A549 (cell line): ENCODE measurements around the gene KCNA10. TPM values are rescaled to one million over a fixed set of nuclear protein-coding genes. Genes with fewer than 3 reads are reported as not detected.

Experiments used
- ATAC-seq, 2 experiments: fragments of 200-7000 bp in 1 of 2; fragments of >200 bp in 1 of 2; cut with Nextera tagmentation in 1 of 2; cut with Tn5 transposase in 1 of 2; 3 replicates each; pipeline versions ENCODE4 v1.8.0 to v1.9.1; 2018 to 2020; ENCODE audit warnings: mild to moderate bottlenecking in 1 of 2, moderate library complexity in 1 of 2
- CTCF ChIA-PET: fragments of 300-600 bp; sonication (Branson Sonifier 250); formaldehyde crosslinking; extraction: SDS; loops from one replicate; lab custom pipeline; 2021; ENCODE audit warnings: antibody characterized with exemption, inconsistent platforms; lab: Yijun Ruan, JAX
- POLR2A ChIA-PET: fragments of 350-600 bp; formaldehyde crosslinking; extraction: SDS; loops from one replicate; lab custom pipeline; 2021; ENCODE audit warnings: antibody characterized with exemption, inconsistent platforms; lab: Yijun Ruan, JAX
- DNase-seq, 2 experiments: peaks; one replicate each; pipeline versions ENCODE4 v3.0.0 to v3.0.0-alpha.2; 2011 to 2016; ENCODE audit warnings: low read depth in 1 of 2, low spot score in 1 of 2
- FAIRE-seq: peaks from 2 replicates; lab custom pipeline; 2011; peaks lifted over from hg19 to GRCh38; lab: Jason Lieb, UNC
- H3K27ac ChIP-seq, 2 experiments: fragments of >200 bp; sonication (Bioruptor Twin); formaldehyde crosslinking; 3 replicates each; pipeline ENCODE4 v1.5.1; 2016 to 2017
- H3K4me1 ChIP-seq: fragments of >200 bp; sonication (Bioruptor Twin); formaldehyde crosslinking; 3 replicates; pipeline ENCODE4 v1.6.1; 2016
- H3K4me2 ChIP-seq: fragments of >200 bp; sonication (Bioruptor Twin); formaldehyde crosslinking; 3 replicates; pipeline ENCODE4 v1.6.1; 2016
- H3K4me3 ChIP-seq: fragments of >200 bp; sonication (Bioruptor Twin); formaldehyde crosslinking; 3 replicates; pipeline ENCODE4 v1.5.1; 2016
- H3K9me3 ChIP-seq: fragments of >200 bp; sonication (Bioruptor Twin); formaldehyde crosslinking; 3 replicates; pipeline ENCODE4 v1.6.1; 2016
- CBX2 ChIP-seq: fragments of 200-600 bp; sonication (generic); IDR thresholded peaks from 2 replicates; pipeline ENCODE4 v1.6.1; 2016; ENCODE audit warnings: low read depth, mild to moderate bottlenecking, borderline replicate concordance
- FOSL2 ChIP-seq, 2 experiments: fragments of 450-650 bp in 1 of 2; fragments of >200 bp in 1 of 2; sonication (Bioruptor Twin) in 1 of 2; formaldehyde crosslinking; IDR thresholded peaks; 2 replicates each; pipeline versions ENCODE4 v1.5.0 to v1.6.1; 2016 to 2020; ENCODE audit warnings: mild to moderate bottlenecking in 1 of 2, moderate library complexity in 1 of 2
- FOXS1 ChIP-seq: fragments of 250-450 bp; sonication (Bioruptor Pico); IDR thresholded peaks from 2 replicates; pipeline ENCODE4 v1.5.0; 2020; ENCODE audit warnings: mild to moderate bottlenecking, moderate library complexity
- JUNB ChIP-seq: fragments of >200 bp; sonication (Bioruptor Twin); formaldehyde crosslinking; IDR thresholded peaks from 2 replicates; pipeline ENCODE4 v1.6.1; 2016
- MAFK ChIP-seq: fragments of 450-650 bp; IDR thresholded peaks from 2 replicates; pipeline ENCODE4 v1.6.1; 2014; ENCODE audit not compliant: partially characterized antibody
- MAZ ChIP-seq: fragments of 150-350 bp; IDR thresholded peaks from 2 replicates; pipeline ENCODE4 v1.6.1; 2014; ENCODE audit warnings: antibody characterized with exemption, low read depth, low read length, borderline replicate concordance
- MYC ChIP-seq: IDR thresholded peaks from 2 replicates; pipeline ENCODE4 v1.6.1; 2012; ENCODE audit warnings: mild to moderate bottlenecking, inconsistent platforms, low read length, improper control_type of control experiment, borderline replicate concordance
- NR3C1 ChIP-seq: fragments of >200 bp; sonication (Bioruptor Twin); formaldehyde crosslinking; IDR thresholded peaks from 3 replicates; pipeline ENCODE4 v1.6.1; 2017
- PHF8 ChIP-seq: fragments of 200-600 bp; sonication (generic); IDR thresholded peaks from 2 replicates; pipeline ENCODE4 v1.6.1; 2016; ENCODE audit warnings: low read depth, mild to moderate bottlenecking, antibody characterized with exemption, moderate library complexity, borderline replicate concordance
- RAD21 ChIP-seq, 2 experiments: fragments of >200 bp in 1 of 2; sonication (Bioruptor Twin) in 1 of 2; formaldehyde crosslinking in 1 of 2; IDR thresholded peaks in 1 of 2; conservative IDR thresholded peaks in 1 of 2; 2 replicates in 1 of 2; 3 replicates in 1 of 2; pipeline ENCODE4 v1.6.1; 2012 to 2018; ENCODE audit warnings: inconsistent platforms in 1 of 2
- SMC3 ChIP-seq: fragments of >200 bp; sonication (Bioruptor Twin); formaldehyde crosslinking; IDR thresholded peaks from 3 replicates; pipeline ENCODE4 v1.6.1; 2018; ENCODE audit warnings: inconsistent platforms
- WGBS: methylation state at CpG from one replicate; pipeline ENCODE4 v1.1.6; 2017; ENCODE audit errors: missing lambda C conversion rate; 5-methylcytosine and 5-hydroxymethylcytosine counted together
- polyA plus RNA-seq, 4 experiments: library from polyadenylated mRNA; depleted of rRNA in 3 of 4; stranded (reverse); fragments of >200 nt; fragmentation: RNase III in 1 of 4; extraction: RNeasy Plus Mini Kit Qiagen cat#74134 plus additional on column Dnase treatment in 1 of 4; gene quantifications; 2 replicates in 3 of 4; 3 replicates in 1 of 4; pipeline ENCODE4 v1.2.3, GENCODE V29; 2011 to 2017
- TF ChIP-seq, protein P1 (sequence below): fragments of >200 bp; sonication (Bioruptor Twin); formaldehyde crosslinking; IDR thresholded peaks from 3 replicates; pipeline ENCODE4 v1.6.1; 2016
- TF ChIP-seq, protein P2 (sequence below): fragments of 450-650 bp; IDR thresholded peaks from 2 replicates; pipeline ENCODE4 v1.6.1; 2014; ENCODE audit warnings: antibody characterized with exemption
- TF ChIP-seq, protein P3 (sequence below): fragments of >200 bp; sonication (Bioruptor Twin); formaldehyde crosslinking; IDR thresholded peaks from 2 replicates; pipeline ENCODE4 v1.6.1; 2016
- TF ChIP-seq, protein P4 (sequence below): fragments of 250-450 bp; sonication (Bioruptor Pico); IDR thresholded peaks from 2 replicates; pipeline ENCODE4 v1.5.0; 2021; ENCODE audit warnings: mild to moderate bottlenecking, moderate library complexity, borderline replicate concordance
- TF ChIP-seq, protein P5 (sequence below): IDR thresholded peaks from 2 replicates; pipeline ENCODE4 v1.6.1; 2012
- TF ChIP-seq, protein P6 (sequence below): IDR thresholded peaks from 2 replicates; pipeline ENCODE4 v1.6.1; 2012; ENCODE audit warnings: low read depth, borderline replicate concordance
- TF ChIP-seq, protein P7 (sequence below): fragments of >200 bp; sonication (Bioruptor Twin); formaldehyde crosslinking; IDR thresholded peaks from 3 replicates; pipeline ENCODE4 v1.5.1; 2016

KCNA10 gene
- polyA plus RNA-seq, 2 of the 4 experiments (the other 2 are of a cell fraction): not detected

DNA sequence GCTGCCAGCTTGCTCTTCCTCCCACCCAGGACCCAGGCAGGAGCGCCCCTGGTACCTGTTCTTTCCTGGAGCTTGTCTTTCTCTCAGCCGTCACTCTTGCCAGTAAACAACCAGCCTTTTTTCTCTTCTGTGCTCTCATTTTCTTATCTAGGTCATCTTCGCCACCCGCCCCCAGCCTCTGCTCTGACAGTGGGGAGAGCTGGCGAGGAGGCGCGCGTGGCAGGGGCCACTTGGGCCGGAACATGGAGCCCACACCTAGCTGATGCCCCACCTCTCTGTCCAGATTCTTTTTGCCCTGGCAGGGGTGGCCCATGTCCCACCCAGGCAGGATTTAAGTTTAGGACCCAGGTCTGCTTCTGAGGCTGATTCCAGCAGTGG, 35.7 kb downstream of the KCNA10 start:
- ATAC-seq: no peak
- DNase-seq: no peak
- TF ChIP-seq, protein P1, sequence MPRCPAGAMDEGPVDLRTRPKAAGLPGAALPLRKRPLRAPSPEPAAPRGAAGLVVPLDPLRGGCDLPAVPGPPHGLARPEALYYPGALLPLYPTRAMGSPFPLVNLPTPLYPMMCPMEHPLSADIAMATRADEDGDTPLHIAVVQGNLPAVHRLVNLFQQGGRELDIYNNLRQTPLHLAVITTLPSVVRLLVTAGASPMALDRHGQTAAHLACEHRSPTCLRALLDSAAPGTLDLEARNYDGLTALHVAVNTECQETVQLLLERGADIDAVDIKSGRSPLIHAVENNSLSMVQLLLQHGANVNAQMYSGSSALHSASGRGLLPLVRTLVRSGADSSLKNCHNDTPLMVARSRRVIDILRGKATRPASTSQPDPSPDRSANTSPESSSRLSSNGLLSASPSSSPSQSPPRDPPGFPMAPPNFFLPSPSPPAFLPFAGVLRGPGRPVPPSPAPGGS: no peak
- TF ChIP-seq, protein P2, sequence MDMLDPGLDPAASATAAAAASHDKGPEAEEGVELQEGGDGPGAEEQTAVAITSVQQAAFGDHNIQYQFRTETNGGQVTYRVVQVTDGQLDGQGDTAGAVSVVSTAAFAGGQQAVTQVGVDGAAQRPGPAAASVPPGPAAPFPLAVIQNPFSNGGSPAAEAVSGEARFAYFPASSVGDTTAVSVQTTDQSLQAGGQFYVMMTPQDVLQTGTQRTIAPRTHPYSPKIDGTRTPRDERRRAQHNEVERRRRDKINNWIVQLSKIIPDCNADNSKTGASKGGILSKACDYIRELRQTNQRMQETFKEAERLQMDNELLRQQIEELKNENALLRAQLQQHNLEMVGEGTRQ: no peak
- TF ChIP-seq, protein P3, sequence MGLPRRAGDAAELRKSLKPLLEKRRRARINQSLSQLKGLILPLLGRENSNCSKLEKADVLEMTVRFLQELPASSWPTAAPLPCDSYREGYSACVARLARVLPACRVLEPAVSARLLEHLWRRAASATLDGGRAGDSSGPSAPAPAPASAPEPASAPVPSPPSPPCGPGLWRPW: no peak
- TF ChIP-seq MAZ: no peak
- no peak for TF ChIP-seq MAFK
- no peak for TF ChIP-seq NR3C1
- TF ChIP-seq SMC3: no peak
- TF ChIP-seq, protein P4, sequence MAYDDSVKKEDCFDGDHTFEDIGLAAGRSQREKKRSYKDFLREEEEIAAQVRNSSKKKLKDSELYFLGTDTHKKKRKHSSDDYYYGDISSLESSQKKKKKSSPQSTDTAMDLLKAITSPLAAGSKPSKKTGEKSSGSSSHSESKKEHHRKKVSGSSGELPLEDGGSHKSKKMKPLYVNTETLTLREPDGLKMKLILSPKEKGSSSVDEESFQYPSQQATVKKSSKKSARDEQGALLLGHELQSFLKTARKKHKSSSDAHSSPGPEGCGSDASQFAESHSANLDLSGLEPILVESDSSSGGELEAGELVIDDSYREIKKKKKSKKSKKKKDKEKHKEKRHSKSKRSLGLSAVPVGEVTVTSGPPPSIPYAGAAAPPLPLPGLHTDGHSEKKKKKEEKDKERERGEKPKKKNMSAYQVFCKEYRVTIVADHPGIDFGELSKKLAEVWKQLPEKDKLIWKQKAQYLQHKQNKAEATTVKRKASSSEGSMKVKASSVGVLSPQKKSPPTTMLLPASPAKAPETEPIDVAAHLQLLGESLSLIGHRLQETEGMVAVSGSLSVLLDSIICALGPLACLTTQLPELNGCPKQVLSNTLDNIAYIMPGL: no peak
- TF ChIP-seq, protein P5, sequence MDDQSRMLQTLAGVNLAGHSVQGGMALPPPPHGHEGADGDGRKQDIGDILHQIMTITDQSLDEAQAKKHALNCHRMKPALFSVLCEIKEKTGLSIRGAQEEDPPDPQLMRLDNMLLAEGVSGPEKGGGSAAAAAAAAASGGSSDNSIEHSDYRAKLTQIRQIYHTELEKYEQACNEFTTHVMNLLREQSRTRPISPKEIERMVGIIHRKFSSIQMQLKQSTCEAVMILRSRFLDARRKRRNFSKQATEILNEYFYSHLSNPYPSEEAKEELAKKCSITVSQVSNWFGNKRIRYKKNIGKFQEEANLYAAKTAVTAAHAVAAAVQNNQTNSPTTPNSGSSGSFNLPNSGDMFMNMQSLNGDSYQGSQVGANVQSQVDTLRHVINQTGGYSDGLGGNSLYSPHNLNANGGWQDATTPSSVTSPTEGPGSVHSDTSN: no peak
- TF ChIP-seq FOXS1 (CRISPR knock-in tag): no peak
- TF ChIP-seq, protein P6, sequence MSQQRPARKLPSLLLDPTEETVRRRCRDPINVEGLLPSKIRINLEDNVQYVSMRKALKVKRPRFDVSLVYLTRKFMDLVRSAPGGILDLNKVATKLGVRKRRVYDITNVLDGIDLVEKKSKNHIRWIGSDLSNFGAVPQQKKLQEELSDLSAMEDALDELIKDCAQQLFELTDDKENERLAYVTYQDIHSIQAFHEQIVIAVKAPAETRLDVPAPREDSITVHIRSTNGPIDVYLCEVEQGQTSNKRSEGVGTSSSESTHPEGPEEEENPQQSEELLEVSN: no peak
- TF ChIP-seq RAD21 (conservative IDR thresholded peaks at IDR 0.05 in 1 of 2, IDR thresholded peaks at IDR 0.05 in 1 of 2): no peak
- TF ChIP-seq FOSL2 (IDR thresholded peaks at IDR 0.05): no peak
- TF ChIP-seq FOSL2 (CRISPR knock-in tag; IDR thresholded peaks at IDR 0.05): no peak
- no peak for TF ChIP-seq CBX2
- no peak for TF ChIP-seq PHF8
- TF ChIP-seq, protein P7, sequence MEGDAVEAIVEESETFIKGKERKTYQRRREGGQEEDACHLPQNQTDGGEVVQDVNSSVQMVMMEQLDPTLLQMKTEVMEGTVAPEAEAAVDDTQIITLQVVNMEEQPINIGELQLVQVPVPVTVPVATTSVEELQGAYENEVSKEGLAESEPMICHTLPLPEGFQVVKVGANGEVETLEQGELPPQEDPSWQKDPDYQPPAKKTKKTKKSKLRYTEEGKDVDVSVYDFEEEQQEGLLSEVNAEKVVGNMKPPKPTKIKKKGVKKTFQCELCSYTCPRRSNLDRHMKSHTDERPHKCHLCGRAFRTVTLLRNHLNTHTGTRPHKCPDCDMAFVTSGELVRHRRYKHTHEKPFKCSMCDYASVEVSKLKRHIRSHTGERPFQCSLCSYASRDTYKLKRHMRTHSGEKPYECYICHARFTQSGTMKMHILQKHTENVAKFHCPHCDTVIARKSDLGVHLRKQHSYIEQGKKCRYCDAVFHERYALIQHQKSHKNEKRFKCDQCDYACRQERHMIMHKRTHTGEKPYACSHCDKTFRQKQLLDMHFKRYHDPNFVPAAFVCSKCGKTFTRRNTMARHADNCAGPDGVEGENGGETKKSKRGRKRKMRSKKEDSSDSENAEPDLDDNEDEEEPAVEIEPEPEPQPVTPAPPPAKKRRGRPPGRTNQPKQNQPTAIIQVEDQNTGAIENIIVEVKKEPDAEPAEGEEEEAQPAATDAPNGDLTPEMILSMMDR: no peak
- no peak for TF ChIP-seq MYC
- no peak for TF ChIP-seq JUNB
- ChIA-PET CTCF (interaction anchor here (1.4 to 5.6 kb wide), 2 partner anchors 13 to 171 kb away, joined by 3 to 43 read pairs; no protein-coding TSS in a partner anchor), POLR2A (interaction anchor here (0.8 kb wide), 1 partner anchor 144 kb away, joined by 4 read pairs; the partner anchor contains the start of gene RBM15)
- no peak for FAIRE-seq
- H3K9me3 ChIP-seq: no peaks in the 10 kb centered on the region
- no peak overlapping the region for H3K27ac ChIP-seq
- WGBS: 95% methylated on average over 9 of the region's 9 CpGs
- H3K4me3 ChIP-seq: no peak overlapping the region
- H3K4me2 ChIP-seq: no peak overlapping the region
- H3K4me1 ChIP-seq: peaks cover 11% of the 10 kb centered on the region; the same call in 2 of the 3 replicates
